ENCODE data around the gene PHLDB2.

Gene PHLDB2

DNA sequence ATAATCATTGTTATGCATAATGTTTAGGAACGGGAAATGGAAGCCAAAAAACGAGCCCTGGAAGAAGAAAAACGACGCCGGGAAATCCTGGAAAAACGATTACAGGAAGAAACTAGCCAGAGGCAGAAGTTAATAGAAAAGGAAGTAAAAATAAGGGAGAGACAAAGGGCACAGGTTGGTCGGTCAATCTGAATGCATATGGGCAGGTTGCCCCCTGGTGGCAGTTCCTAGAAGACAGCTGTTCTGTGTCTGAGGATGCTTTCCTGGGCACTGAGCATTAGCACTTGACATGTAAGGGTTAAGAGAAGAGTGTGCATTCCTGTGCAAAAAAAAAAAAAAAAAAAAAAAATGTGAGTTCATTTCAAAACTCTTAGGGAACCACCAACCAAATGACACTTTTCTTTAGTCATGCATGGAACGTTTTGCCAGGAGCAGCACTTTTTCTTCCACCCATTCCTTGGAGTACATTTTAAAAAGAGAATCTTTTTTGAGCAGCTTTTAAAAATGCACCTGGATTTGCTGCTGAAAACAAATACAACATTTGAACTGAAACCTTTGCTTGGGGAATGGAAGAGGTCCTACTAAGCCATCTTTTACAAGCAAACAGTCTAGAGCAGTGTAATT lies 108.7 kb downstream of the PHLDB2 start:
- peak; percentile 92 for DNase-seq

DNA sequence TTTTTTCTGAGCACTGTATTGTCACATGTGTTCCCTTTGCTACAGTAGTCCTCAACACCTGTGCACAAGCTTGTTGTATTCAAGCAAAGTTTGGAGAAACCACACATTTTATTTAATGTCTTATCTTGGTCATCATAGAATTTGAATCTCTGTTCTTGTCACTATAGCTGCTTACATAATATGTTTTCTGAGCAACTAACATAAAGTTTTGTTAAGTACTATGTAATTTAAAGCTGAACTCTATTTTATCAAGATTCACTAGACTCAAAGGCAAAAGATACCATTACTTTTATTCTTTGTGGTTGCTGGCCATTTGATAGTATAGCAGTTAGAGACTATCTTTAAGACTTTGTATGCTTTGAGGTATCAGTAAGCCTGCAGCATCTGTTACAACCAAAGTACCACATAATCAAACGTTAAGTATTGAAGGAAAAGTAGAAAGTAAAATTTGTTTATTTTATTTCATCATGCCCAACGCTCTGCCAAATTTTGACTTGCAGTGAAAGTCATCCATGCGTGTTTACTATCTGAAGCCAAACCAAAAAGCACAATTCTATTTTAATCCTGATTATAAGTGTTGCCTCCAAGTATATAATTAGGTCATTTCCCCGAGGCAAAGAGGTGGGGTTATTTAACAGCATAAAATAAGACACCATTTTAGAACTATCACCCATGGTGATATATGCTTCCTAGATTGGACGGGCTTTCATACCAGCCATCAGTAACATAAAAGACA lies 109.4 kb downstream of the PHLDB2 start:
- DNase-seq: no peak

DNA sequence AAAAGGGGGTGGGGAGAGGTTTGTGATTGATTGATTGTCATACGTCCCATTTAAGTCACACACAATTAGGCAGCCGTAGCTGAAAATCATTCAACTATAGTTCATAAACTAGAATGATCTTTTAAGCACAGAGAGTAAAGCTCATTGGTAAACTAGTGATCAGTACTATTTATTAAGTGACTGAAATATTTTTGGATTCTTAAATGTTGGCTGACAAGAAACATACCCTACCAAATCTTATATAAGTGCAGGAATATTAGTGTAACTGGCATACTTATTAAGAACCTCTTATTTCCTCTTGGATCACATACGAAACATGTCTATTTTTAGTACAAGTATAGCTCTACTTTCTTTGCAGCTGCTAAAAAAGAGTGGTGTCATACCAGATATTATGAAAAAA lies 111.3 kb downstream of the PHLDB2 start:
- no peak for DNase-seq

DNA sequence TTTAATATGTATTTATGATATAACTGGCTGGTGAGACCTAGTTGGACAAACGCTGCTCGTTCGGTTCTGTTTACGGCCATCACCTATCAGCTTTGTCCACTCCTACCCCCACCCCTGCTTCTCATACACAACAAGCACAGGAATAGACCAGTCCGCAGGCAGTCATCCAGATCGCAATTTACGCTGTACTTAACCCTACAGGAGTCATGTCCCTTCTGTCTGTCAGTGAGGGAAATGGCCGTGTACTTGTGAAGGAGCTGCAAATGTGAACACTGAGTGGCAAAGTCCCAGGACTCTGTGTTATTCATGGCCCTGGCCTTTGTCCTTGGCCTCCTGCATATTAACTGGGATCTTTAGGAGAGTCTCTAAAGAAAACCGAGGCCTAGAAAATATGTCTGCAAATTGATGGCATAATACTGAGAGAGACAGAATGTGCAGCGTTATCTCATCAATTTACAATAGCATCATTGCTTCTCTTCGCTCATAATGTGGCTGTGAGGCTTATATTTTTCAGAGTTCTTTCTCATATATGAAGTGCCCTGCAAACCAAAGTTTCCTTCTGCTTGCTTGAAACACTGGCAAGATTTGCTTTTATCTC lies 112.6 kb downstream of the PHLDB2 start:
- DNase-seq: no peak

DNA sequence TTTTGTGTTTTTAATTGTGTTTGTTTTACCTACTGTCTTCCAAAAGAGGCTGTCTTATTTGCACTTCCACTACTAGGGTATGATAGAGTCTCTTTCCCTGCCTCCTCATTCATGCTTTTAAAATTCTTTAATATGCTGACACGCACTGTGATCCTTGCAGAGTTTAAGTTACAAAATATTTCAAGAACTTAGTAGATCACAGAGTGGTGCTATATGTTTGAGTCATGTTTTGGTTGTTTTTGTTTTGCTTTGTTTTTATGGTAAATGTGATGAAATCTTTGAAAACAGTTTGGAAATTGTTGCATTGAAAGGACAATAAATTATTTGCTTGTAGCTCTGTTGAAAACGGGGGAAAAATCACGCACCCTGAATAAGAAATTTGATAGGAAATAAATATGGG lies 113.8 kb downstream of the PHLDB2 start:
- no peak for DNase-seq

DNA sequence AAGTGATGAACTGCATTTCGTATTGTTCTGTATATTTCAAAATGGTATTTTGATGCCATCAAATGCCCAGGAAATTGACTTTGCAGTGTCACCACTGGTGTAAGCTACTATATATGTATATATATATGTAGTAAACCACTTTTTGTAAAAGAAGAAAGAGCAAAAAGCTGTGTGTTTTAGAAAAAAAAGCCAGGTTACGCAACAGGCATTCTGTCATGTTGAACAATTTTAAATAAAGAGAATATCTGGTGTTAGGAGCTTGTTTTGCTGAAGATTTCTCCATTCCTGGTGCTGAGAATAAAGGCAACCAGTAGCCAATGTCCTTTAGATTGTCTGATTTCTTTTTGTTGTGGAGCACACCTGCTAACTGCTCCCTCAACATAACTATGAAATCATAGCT lies 116.1 kb downstream of the PHLDB2 start:
- no peak for DNase-seq

DNA sequence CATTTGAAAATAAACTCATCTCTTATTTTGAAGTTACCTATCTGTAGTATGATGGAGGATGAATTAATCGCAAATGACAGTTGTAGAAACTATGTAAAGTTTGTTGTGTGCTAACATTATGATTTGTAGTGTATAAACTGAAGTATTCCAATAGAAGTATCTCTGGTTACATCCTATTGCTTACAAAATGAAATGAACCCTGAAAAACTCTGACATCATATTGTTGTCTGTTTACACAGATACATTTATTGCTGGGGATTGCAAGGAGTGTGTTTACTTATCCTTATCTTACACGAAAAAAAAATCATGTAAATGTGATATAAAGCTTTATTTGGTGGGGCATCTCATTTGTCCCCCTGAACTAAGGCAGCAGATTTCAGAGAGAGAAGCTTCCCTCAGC lies 117.2 kb downstream of the PHLDB2 start:
- DNase-seq: no peak

DNA sequence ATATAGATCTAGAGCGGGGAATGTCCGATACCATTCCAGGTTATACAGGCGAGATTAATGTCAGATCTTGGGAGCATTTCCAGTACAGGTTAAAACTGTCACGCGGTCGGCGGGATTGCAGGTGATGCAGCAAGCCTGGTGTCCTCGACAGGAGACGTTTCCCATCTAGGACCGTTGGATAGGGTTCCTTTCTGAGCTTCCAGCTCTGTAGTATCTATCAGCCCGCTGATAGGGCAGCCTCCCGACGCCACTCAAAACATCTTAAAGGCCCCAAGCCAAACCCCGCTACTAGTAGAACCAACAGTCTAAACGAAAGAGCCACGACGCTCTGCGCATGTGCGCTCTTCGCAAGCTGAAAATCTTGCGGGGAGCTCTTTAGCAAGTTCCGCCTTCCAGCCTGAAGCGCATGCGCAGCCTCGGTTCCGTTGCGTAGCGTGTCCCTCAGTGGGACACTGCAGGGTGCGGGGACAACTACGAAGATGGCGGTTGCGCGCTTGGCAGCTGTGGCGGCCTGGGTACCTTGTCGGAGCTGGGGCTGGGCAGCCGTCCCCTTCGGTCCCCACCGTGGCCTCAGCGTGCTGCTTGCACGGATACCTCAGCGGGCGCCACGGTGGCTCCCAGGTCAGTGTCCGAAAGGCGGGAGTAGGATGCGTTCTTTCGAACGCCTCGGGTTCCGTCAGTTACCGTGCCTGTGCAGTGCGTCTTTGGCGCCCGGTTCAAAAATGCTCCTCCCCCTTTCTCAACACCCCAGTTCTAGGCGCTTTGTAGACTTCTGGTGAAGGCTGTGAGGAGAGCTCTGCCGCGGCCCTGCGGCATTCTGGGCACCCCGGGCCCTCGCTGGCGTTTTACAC lies 119.7 kb downstream of the PHLDB2 start, which contains the start of gene ABHD10:
Gene ABHD10, plus strand, starts transcription at position 444 of the 851 bp plus-strand sequence. Its CDS starts 36 bp downstream, at position 480.
- peak; percentile 98 for DNase-seq

DNA sequence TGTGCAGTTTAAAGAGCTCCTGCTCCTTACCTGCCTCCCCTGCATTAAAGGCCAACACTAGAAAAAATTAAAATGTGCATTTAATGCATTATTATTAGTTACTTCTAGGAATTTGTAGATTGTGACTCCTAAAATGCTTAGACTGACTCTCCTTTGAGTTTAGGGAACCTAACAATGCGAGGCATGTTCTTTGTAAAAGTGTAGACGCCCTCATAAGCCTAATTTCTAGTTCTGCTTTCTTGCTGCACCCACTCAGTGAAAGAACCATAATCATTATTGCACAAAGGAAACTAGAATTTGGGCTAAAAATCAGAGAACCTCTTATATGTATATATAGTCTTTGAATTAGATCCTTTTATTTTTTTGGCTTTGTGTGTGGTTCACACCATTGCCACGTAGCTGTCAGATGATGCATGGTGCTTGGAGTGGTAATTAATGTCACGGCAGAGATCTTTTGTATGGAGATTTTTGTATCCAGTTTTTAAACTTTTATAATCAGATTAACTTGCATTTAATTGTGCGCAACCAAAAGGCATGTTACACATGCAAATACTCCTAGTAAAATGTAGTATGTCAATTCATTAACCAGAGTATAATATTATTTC lies 120.5 kb downstream of the PHLDB2 start:
- no peak for DNase-seq

DNA sequence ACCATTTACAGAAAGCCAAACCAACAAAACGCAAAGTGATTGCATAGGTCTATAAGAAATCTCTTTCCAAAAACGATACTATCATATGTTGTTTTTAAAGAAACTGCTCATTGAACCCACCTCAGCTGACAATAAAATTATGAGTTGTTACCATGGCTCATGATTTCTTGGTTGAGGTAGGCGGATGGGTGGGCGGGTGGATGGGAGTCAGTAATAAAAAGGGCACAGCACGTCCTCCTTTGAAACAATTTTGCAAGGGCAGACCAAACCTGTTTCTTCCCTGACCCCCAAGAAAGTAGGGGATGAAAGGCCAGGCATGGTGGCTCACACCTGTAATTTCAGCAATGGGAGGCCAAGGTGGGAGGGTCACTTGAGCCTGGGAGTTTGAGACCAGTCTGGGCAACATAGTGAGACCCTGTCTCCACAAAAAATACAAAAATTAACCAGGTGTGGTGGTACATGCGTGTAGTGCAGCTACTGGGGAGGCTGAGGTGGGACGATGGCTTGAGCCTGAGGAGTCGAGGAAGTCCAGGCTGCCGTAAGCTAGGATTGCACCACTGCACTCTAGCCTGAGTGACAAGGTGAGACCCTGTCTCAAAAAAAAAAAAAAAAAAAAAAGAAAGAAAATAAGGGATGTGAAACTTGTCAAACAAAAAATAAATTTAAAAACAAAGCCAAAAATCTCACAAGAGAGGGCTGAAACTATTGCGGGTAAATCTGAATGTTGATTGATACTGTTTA lies 121.8 kb downstream of the PHLDB2 start:
- DNase-seq: peak; percentile 66

DNA sequence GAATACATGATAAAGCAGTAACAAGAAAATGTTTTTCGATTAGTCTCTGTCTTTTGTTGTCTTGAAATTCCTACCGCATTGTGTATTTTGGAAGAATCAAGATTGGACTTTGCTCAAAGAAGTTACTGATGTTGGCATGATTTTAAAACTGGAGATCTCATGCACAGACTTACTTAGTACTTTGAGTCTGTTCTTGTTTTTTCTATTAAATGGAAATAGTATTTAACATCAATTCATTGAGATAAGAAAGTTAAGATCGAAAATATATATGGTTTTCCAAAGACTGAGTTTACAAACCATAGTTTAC lies 122.3 kb downstream of the PHLDB2 start:
- DNase-seq: no peak

DNA sequence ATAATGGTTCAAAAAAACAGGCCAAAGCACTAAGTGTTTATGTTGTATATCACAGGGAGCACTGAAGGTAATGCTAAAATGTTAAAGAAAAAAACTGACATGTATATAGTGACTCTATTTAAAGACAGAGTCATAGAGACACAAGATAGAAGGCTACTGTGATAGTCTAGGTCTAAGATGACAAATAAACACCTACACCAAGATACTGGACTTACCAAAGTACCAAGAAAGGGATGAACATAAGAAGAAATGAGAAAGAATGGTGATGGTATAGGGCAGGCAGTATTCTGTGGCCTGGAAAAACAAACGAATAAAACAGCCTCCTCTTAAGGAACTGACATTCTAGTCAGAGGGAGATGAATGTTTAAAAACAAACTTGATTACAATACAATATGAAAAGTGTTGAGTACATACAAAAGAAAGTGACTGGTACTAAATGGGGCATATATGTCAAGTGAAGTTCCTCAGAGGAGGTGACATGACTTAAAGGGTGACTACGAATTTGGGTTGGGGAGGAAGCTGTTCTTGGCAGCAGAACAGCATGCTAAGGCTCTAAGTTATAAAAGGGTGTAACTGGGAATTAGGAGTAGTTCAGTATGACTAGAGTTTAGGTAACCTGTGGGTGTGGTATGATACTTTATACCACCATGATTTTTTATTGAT lies 125.7 kb downstream of the PHLDB2 start:
- DNase-seq: no peak

DNA sequence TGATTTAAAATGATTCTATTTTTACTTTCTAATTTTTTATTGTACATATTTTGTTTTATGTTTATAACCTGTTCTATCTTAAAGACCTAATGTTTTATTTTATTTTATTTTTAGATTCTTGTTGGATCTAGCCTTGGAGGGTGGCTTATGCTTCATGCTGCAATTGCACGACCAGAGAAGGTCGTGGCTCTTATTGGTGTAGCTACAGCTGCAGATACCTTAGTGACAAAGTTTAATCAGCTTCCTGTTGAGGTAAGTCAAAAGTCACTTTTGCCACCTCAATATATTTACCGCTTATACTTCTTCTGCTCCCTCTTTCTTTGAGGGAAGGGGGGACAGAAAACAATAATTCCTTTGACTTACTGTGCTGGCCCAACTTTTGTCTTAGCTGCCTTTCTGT lies 127.7 kb downstream of the PHLDB2 start:
- no peak for DNase-seq

DNA sequence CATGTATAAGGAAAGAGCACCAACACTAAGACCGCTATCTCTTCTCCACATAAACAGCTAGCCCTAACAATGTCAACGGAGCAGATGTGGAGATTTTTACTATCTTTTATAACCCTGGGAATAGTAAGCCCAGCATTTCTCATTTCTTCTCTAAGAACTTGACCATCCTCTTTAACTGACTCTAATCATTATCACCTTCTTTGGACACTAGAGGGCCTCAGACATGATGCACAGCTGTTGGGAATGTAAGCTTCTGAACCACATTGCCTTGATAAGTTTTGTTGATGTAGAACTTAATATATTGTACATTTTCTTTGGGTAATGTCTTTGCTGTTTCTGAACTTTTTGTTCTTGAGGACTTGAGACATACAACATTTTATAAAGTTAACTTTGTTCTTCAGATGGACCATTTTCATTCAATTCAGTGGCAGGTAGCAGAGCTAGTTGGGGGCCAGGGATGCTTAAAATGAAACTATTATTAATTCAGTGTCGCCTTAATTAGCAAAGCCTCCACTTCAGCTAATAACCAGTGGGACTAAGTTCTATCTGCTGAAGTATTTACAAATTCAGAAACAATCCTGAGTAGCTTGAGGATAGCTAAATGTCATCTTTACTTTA lies 130.1 kb downstream of the PHLDB2 start:
- no peak for DNase-seq

DNA sequence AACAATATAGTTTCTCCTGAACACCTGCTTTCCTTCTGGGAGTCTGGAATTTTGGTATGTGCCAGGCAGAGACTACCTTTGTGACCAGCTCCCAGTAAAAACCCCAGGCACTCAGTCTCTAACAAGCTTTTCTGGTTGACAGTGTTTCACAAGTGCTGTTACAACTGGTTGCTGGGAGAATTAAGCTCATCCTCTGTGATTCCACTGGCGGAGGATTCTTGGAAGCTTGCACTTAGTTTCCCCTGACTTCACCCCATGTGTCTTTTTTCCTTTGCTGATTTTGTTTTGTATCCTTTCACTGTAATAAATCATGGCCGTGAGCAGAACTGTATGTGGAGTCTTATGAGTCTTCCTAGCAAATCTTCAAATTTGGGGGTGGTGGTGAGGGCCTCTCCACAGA lies 134.0 kb downstream of the PHLDB2 start:
- DNase-seq: no peak

DNA sequence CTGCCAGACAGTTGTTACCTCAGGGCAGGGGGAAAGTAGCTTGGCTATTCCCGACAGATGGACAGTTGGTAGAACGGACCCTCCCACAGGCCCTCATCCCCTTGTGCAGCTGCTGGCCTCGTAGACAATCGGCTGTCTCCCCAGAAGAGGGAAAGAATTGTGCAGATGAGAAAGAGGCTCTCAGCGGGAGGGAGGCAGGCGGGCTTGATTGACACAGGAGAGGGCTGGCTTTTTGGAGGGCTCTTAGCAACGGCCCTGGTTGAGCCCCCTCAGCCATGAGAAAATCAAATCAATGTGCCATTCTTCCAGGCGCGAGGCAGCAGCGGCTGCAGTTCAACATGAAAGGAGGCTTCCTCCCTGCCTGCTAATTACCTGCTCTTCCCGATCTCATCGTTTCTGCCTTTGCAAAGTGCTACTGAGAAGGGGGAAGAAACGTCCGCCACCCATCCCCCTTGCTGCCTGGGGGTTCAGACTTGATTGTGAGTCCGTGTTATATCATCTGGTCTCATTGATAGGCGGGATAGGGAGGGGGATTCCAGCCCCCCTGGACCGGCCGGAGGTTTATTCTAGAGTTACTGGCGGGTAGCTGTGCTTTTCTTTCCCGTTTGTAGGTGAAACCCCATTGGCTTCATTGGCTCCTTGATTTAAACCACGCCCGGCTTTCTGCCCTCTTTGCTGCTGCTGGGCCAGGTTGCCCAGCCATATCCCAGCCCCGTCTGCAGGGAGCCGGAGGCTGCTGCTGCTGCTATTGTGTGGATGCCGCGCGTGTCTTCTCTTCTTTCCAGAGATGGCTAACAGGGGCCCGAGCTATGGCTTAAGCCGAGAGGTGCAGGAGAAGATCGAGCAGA lies 139.8 kb downstream of the PHLDB2 start, which contains the start of gene TAGLN3:
Gene TAGLN3, plus strand, starts transcription at position 287 of the 848 bp plus-strand sequence. Its CDS starts 501 bp downstream, at position 788.
- DNase-seq: no peak

DNA sequence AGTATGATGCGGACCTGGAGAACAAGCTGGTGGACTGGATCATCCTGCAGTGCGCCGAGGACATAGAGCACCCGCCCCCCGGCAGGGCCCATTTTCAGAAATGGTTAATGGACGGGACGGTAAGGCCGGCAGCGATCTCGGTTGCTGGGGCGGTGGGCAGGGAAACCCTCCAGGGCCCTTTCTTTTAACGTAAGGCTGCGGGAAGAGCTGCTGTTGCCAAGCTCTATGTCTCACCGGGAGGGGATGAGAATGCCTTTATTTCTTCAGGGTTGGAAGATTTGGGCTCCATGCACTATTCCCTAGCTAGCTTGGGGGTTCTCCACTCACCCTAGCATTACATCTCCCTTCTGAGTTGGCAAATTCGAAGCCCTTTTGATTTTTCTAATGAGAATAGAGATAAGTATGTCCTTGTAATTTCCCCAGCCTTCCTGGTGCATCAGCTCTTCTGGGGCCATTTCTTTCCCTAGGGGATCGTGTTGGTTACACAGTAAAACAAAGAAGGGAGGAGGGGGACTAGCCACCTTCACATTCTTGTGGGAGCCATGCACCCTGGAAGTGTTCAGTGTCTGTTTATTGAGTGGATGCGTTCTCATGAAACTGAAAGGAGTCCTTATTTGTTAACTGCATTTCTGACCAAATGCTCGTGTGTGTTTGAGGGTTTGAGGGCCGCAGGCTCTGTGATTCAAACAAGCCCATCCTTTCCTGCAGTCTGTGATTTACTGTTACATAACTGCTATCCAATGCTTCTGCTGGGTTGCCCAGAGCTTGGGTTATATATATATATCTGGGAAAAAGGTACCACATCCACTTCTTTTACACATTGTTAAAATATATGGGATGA lies 140.6 kb downstream of the PHLDB2 start:
- DNase-seq: no peak

DNA sequence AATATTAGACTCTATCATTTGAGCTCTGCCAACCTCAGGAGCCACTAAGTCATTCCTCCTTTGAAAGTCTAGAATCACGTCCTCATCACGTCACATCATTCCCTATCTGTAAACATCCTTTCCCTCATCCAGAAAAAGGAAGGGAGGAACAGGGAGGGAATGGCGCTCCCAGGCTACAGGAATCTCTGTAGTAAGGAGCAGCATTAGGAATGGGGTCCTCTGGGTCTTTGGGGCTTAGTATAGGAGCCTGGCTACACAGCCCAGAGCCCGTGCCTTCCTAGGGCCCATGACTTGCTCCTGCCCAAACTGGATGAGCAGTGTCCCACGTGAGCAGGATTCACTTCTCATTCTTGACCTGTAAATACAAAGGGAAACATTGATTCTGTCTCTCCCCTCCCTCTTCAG lies 141.3 kb downstream of the PHLDB2 start:
- DNase-seq: no peak

DNA sequence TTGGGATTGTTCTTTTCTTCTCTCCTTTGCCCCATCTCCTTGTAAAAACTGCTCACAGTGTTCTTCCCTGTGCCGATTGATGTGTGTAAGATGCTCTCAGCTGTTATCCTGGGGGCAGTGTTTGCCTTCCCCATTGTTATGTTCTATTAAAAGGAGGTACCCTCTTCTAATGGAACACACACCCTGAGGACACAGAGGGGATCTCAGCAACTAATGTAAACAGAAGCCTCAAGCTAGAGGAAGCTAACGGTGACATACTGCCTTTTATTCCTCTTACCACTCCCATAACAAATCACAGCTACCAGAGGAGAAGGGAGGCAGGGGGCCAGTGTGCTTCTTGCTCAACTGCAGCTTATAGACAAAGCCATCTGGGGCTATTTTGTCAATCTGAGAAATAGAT lies 141.9 kb downstream of the PHLDB2 start:
- no peak for DNase-seq

All from stimulated activated CD8-positive, alpha-beta memory T cell treated with anti-CD3 and anti-CD28 coated beads, Interleukin-4, amount 100 ng/mL, for 48 hours (primary cell).